DMS153 (cell line): ENCODE measurements around the gene ACAD9.
A peak's percentile ranks its signal among the peaks of the same experiment; 100 is the strongest.
"Not testable (repeated sequence)": the region's sequence is repeated elsewhere in the genome, so short reads cannot be mapped to it uniquely, and the experiment has no call there.

Experiments
- DNase-seq: peaks from one replicate; lab custom pipeline; 2025; lab: John Stamatoyannopoulos, UW

The ACAD9 gene

DNA sequence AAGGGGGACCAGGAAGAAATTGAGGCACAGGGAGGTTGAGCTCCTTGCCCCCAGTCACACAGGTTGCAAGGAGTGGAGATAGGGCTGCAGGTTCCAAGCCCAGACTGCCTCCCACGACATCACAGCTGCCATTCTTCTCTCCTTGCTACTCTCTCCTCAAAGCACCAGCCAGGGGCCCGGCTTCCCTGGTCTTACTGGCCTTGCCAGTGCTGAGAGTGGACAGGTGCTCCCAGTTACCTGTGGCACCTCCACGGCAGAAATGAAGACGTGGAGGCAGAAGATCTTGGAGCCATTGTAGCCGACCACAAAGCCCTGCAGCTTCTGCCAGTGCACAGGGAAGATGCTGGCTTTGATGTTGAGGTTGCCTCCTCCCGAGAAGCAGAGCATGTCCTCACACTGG lies 17.9 kb upstream of the ACAD9 start:
- DNase-seq = no peak

DNA sequence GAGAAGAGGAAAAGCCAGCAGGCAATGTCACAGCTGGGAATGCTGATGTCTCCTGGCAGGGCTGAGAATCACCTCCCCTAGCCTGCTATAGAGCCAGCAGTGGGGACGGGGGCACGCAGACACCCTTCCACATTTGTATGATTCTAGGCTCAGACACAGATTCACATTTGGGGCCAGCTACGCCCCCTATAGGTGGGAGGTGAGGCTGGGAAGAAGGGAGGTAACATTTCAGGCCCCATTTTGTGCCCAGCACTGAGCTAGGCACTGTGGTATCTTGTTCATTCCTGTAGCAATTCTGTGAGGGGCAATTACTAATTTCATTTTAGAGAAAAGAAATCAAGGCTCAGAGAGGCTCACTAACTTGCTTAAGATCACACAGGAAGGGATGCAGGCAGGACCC lies 15.9 kb upstream of the ACAD9 start:
- no peak for DNase-seq

DNA sequence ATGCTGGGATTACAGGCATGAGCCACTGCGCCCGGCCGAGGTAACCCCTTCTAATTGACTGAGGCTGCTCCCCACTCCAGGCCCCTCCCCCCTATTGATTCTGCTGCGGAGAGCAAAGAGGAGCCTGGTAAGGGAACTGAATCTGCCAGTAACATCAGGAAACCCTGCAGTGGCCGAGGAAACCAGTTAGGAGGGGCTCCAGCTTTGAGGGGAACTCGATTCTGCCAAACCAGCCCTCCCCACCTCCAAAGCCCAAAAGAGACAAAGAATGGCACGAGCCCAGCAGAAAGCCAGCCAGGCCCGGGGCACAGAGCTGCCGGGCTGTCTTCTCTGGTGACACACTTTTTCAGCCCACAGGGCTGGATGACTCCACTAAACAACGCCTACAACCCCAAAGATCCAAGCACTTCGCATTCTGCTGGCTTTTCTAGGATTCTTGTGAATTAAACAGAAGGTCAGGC lies 15.0 kb upstream of the ACAD9 start:
- DNase-seq = no peak

DNA sequence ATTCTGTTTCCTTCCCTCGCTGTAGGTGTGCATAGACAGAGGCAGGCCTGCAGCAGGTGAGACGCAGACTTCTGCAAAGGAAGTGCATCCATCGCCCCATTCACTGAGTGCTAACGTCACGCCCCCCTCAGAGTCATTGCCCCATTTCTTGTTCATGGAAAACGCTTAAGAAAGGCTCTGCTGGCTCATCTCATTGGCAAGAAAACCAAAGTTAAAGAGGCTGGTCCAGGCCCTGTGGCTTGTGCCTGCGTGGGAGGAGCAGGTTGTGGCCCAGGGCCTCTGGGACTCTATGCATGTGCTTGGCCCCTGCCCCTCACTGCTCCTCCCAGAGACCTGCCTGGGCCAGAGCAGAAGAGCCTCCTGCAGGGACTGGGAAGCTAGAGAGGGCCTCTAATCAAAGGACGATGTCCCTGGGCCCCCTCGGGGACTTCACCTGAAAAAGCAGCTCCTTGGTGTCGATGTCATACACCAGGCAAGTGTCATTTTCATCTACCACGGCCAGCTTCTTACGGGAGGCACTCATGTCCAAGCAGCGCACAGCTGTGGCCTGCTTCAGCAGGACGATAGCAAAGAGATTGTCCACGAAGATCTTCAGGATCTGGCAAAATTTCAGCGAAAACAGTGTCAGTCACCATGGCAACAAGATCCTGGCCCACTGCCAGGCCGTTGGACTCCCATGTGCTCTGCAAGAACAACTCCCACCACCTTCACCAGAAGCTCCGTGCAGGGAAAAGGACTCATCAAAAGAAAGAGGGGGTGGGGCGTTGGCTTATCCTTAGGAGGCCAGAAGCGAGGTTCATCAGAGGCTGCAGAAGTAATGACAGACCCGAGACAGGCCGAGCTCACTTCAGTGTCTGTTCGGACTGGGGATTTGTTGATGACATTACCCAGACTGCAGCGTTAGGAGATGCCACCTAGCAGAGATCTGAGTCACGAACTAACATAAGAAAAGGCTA lies 14.3 kb upstream of the ACAD9 start:
- DNase-seq = not testable (repeated sequence)

DNA sequence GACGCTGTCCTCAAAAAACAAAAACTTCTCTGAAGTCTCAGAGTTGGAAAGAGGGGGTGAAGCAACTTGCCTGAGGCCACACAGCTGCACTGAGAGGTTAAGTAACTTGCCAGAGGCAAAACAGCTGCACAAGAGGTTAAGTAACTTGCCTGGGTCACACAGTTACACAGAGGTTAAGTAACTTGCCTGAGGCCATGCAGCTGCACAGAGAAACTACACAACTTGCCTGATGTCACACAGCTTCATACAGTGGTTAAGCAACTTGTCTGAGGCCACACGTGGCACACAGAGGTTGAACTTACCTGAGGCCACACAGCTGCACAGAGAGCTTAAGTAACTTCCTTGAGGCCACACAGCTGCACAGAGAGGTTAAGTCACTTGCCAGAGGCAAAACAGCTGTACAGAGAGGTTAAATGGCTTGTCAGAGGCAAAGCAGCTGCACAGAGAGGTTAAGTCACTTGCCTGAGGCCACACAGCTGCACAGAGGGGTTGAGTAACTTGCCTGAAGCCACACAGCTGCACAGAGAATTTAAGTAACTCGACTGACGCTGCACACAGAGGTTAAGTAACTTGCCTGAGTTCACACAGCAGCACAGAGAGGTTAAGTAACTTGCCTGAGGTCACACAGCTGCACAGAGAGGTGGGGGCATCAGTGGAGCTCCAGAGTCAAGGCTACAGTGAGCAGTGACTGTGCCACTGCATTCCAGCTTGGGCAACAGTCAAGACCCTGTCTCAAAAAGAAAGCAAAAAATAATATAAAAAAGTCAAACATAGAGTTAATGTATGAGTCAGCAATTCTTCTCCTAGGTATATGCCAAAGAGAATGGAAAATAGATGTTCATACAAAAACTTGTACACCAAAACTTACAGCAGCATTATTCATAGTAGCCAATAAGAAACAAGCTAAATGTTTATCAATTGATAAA lies 12.0 kb upstream of the ACAD9 start:
- DNase-seq = no peak

DNA sequence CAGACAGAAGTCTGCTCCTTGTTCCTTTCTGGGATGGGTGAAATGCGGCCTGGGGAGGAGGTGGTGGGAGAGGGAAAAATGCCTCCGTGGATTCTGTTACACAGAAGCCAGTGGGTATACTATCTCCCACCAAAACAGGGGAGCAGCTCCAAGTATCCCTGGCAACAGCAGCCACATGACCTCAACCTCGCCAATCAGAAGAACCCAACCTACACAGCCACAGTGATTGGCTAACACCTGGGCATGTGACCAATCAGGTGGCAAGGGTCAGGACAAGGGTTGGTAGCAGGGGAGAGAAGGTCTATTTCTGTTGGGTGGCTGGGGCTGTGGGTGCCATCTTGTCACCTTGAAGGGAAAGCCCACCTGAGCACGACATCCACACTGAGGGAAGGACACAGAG lies 9.1 kb upstream of the ACAD9 start:
- no peak for DNase-seq

DNA sequence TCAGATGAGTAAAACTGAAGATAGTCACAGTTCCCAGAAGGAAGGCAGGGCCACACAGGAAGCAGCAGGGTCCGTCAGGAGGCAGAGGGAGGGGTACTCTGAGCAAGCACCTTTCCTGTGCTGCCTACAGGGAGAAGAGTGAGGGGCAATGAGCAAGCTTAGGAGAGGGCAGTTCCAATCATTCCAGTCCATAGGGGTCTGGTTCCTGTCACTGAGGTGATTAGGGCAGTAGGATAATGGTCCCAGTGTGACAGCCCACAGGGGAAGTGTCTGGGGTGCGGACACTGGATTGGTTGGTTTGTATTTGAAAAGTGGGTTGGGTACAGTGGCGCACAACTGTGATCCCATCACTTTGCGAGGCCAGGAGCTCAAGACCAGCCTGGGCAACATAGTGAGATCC lies 7.1 kb upstream of the ACAD9 start:
- no peak for DNase-seq

DNA sequence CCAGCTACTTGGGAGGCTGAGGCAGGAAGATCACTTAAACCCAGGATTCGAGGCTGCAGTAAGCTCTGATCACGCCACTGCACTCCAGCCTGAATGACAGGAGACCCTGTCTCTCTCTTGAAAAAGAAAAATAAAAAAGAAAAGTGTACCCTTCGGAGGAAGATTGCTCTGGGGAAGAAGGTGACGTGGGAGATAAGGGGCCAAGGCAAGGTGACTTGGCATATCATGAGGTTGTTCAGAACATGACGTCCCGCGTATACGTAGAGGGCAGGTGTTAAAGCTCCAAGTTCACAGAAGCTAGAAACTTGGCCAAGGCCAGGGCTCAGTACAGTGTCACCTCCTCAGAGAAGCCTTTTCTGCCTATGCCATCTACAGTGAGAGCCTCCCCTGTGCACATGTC lies 6.7 kb upstream of the ACAD9 start:
- DNase-seq = no peak

DNA sequence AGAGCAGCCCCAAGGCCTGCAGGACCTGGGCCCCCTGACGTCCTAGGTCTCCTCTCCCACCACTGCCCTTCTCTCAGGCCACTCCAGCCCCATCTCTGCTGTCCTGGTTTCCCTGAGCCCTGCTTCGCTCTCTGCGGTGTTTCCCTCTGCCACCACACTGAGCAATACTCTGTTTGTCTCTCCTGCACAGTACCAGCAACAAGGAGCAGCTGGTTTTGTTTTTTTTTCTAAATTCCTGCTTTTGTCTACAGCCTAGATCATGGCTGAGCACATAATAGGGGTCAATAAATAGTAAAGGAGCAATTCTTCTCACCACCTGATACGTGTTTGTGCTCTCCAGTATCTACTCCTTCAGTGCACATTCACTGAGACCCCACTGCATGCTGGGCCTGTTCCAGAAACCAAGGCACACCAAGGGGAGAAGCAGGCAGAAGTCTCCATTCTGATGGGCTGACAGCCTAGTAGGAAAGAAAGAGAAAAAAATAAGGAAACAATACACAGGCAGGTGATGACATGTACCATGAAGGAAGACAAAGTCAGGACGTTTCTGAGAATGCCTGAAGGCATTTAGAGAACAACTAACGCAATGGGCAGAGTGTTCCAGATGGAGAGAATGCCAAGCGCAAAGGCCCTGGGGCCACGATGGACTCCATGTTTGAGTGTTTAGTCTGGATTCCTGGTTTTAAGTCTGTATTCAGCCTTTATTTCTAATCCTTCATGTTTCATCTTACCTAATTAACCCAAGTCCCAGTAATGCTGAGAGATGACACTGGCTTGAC lies 6.0 kb upstream of the ACAD9 start:
- no peak for DNase-seq

DNA sequence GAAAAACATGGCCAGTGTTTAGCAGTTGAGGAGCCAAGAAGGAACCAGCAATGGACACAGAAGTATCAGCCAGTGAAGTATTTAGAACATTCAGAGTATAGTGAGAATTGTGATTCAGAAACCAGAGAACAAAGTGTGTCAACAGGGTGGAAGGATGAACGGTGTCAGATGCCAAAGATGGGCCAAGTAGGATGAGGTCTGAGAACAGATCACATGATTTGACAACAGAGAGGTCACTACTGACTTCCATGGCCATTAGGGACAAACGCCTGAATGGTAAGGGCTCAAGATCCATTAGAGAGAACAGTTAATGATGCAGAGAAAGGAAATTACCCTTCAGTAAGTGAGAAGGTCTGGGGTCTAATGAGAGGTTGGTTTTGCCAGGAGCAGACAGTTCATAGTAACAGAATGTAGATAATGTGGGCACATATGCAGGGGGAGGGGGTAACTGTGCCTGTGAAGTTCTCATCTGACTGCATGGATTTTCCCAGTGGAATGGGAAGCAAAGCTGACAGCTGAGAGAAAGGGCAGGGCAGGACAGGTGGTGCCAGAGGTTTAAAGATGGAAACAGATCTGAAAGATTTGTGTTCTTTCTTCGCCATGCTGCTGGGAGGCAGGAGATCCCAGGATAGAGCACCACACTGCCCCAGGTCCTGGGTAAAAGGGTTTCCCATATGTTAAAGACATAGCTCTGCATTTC lies 4.8 kb upstream of the ACAD9 start:
- DNase-seq = no peak

DNA sequence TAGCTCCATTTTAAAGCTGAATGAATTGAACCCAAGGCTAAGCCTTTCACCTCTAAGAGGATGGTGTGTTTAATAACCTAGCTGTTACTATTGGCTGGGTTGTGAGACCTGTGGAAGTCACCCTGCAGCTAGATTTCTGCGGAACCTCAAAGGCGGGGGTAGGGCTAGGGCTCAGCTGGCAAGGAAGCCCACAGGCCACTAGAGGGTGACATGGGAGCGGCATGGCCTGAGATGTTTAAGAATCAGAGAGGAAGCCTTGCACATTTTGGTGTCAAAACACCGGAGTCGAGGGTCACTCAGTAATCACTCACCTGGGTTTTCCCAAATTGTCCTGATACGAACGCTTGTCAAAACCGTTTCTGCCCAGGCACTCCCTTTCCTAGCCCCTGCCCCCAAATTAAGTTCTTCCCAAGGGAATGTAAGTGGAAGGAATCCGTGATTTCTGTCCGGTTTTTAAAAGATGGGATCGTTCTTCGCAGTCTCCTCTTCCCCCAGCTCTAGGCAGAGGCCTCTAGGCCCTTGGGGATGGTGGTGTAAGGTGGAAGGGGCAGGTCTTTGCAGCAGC lies 3.8 kb upstream of the ACAD9 start:
- no peak for DNase-seq

DNA sequence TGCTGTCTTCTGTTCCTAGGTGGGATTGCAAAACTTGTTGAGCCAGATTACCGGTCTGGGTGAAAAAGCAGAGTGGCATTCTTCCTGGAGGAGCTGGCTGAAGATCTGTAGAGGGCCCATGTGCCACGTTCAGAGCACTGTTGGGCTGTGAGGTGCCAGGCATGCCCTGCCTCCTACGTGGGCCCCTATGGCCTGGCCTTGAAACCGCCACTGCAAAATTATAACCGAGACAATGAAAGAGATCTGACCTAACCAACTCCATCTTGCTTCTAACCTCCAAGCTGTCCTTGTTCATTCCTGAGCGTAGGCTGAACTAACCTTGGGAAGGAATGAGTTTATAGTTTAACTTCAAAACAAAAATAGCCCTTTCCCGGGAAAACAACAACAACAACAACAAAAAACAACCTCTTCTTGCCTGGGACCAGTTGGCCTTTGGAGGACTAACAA lies 1.4 kb upstream of the ACAD9 start:
- no peak for DNase-seq

DNA sequence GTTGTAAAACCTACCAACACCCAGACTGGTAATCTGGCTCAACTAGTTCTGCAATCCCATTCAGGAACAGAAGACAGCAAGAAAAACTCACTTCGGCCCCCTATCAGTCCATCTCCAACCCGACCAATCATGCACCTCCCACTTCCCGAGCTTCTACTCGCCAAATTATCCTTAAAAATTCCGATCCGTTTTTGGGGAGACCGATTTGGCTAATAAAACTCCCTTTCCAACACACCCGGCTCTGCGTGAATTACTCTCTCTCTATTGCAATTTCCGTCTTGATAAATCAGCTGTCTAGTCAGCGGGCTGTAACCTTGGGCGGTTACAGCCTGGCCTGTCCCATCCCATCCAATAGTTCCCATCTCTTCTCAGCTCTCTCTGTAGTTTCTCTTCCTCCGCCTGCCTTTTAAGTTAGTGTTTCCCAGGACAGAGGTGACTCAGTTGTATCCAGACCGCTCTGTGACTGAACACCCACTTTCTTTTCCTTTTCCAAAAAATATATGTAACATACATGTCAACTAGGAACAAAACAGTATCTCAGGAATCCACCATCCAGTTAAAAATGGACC lies 780 bp upstream of the ACAD9 start:
- peak; percentile 1 for DNase-seq

DNA sequence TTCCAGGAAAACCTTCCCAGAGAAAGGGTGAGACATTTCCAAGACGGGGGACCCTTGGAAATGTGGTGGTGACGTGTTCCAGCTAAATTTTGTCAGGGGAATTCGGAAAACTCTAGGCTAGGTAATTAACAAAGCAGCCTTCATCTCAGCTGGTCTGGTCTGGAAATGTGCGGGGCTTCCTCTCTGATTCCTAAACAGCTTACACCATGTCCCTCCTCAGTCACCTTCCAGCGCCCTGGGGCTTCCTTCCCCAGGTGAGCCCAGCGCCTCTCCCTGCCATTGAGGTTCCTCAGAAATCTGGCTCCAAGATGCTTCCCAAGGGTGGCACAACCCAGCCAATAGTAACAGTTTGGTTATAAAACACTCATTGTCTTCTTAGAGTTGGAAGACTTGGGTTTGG lies 571 bp downstream of the ACAD9 start:
- no peak for DNase-seq

DNA sequence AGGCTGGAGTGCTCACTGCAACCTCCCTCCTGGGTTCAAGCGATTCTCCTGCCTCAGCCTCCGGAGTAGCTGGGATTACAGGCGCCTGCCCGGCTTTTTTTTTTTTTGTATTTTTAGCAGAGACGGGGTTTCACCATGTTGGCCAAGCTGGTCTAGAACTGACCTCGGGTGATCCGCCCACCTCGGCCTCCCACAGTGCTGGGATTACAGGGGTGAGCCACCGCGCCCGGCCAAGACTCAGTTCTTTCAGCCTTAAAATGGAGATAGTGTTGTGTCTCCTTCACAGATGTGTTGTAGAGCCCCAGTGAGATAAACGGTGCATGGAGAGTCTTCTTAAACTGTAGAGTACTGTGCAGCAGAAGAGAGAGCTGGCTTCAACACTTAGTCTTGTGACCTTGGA lies 1.0 kb downstream of the ACAD9 start:
- DNase-seq = not testable (repeated sequence)

DNA sequence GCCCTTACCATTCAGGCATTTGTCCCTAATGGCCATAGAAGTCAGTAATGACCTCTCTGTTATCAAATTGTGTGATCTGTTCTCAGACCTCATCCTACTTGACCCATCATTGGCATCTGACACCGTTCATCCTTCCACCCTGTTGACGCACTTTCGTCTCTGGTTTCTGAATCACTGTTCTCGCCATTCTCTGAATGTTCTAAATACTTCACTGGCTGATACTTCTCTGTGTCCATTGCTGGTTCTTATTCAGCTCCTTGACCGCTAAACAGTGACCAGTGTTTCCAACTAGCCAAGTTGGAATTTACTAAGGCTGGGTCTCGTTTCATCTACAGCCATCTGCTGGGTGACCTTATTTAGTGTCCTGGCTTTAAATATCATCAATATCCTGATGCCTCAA lies 2.2 kb downstream of the ACAD9 start:
- no peak for DNase-seq

DNA sequence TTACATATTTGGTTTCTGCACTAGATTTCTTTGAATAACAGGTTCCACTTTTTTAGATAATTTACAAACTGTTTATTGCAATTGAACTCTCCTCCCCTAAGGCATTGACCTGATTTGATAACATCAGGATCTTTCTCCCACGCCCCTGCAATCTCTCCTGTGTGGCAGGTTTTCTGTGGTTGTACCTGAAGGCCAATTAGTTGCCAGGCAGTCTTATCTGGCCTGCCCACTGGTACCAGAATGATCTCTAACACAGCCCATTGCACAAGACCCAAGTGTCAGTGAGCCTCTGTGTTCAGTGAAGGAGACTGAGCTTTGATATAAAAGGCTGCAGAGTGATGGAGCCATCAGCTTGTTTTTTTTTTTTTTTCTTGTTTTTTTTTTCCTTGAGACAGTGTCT lies 3.3 kb downstream of the ACAD9 start:
- DNase-seq = no peak

DNA sequence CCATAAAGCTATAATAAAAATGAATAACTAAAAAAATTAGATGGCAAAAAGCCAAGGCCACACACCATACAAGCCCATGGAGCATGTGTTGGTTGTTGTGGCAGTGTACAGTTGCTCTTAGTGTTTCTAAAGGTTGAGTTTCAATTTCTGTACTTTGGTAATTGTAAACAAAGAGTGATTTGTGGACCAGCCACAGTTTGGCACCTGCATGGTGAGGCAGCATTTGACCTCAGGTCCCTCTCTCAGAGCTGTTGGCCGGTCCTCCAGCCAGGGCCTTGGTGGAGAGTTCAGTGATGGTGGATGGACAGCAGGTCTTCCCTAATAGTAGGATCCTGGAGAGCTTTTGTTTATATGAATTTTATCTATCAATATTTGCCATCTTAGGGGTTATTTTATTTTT lies 5.6 kb downstream of the ACAD9 start:
- no peak for DNase-seq

DNA sequence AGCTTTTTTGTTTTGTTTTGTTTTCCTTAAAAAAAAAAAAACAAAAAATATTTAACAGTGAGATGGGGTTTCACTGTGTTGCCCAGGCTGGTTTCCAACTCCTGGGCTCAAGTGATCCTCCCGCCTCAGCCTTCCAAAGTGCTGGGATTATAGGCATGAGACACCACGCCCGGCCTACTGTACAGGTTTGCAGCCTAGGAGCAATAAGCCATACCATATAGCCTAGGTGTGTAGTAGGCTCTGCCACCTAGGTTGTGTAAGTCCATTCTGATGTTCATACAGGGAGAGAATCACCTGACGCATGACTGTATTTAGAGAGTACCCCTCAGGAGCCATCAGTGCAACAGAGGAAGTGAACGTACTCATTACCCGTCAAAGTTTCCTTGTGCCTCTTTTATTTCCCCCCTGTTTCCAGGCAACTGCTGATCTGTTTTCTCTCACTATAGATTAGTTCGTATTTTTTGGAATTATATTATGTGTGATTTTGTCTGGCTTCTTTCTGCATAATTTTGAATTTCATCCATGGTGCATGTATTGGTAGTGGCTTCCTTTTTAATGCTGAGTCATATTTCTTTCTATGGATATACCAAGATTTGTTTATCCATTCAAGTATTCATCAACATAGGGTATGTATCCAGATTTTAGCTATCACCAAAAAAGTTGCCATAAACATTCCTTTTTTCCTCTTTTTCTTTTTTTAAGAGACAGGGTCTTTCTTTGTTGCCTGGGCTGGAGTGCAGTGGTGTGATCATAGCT lies 9.9 kb downstream of the ACAD9 start:
- DNase-seq = no peak
